ENCODE data around the gene SSNA1. TPM values are rescaled to one million over a fixed set of nuclear protein-coding genes. Genes with fewer than 3 reads are reported as not detected.

Gene SSNA1
- total and polyA plus RNA-seq, 9 of the 15 experiments (the other 6 are each of a cell fraction or from before 2014, with no cell fraction given): 1.9 to 130 (median 57.1) TPM

- TF ChIP-seq PRDM10 (IDR thresholded peaks at IDR 0.05; ENCODE audit: partially characterized antibody) (peak; percentile 52), KDM2B (CRISPR knock-in tag; IDR thresholded peaks at IDR 0.05) (no peak), THAP7 (CRISPR knock-in tag; IDR thresholded peaks at IDR 0.05) (no peak), STAT6 (CRISPR knock-in tag; IDR thresholded peaks at IDR 0.05) (0 out of 2 replicates have a peak, but pooled peaks have one; percentile 76), PCBP1 (IDR thresholded peaks at IDR 0.05; ENCODE audit: low read depth, low read length, poor library complexity, severe bottlenecking) (peak; percentile 95), HDAC6 (IDR thresholded peaks at IDR 0.05; ENCODE audit: low read depth, low read length) (no peak), HSF4 (CRISPR knock-in tag; IDR thresholded peaks at IDR 0.05; ENCODE audit: borderline replicate concordance) (no peak), MXD1 (CRISPR knock-in tag; IDR thresholded peaks at IDR 0.05; ENCODE audit: borderline replicate concordance, poor library complexity, severe bottlenecking) (no peak), ZNF23 (CRISPR knock-in tag; IDR thresholded peaks at IDR 0.05) (no peak), ZNF707 (CRISPR knock-in tag; conservative IDR thresholded peaks at IDR 0.05) (no peak), ARID4B (CRISPR knock-in tag; IDR thresholded peaks at IDR 0.05) (peak; percentile 70), HNRNPLL (IDR thresholded peaks at IDR 0.05; ENCODE audit: low read depth, low read length, poor library complexity, severe bottlenecking) (peak; percentile 38), ETS2 (tag; IDR thresholded peaks at IDR 0.05; ENCODE audit: borderline replicate concordance, poor library complexity, severe bottlenecking) (no peak)
Observed at GRCh38 chr9:137236238-137236935, 47.9 kb downstream of the SSNA1 start (continued).
